ENCODE results near the gene GDPD3. TPM values are rescaled to one million over a fixed set of nuclear protein-coding genes. Genes with fewer than 3 reads are reported as not detected.
A peak's percentile ranks its signal among the peaks of the same experiment; 100 is the strongest.

The GDPD3 gene
- total and polyA plus RNA-seq, 2 of the 13 experiments (the other 11 are each of a cell fraction or from before 2014, with no cell fraction given) = 18.7 to 20.6 TPM

- TF ChIP-seq, protein P1, sequence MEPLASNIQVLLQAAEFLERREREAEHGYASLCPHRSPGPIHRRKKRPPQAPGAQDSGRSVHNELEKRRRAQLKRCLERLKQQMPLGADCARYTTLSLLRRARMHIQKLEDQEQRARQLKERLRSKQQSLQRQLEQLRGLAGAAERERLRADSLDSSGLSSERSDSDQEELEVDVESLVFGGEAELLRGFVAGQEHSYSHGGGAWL (CRISPR knock-in tag; IDR thresholded peaks at IDR 0.05) = no peak; the same call in 1 of the 2 replicates
These were observed 37.6 kb downstream of the GDPD3 start, which contains the start of gene PPP4C (continued) for GRCh38 chr16:30075503-30076275.

- ChIA-PET POLR2A (interaction anchor here (1.0 to 9.1 kb wide), 2 partner anchors 9 to 20 kb away, joined by 3 to 120 read pairs; partner anchors contain the start of gene TBX6), CTCF (ENCODE audit: low intra/inter-chr PET ratio, low total read pairs) (no interaction called here)
- intact Hi-C loops (cut with micrococcal nuclease; ENCODE audit: unreplicated experiment) = no loop called here
- DNase-seq (ENCODE audit: low spot score) (no peak), FAIRE-seq (no peak), ATAC-seq (no peak)
- Histone ChIP-seq H4K20me1 (ENCODE audit: insufficient read depth, low read length) (peaks cover 71% of the 10 kb centered on the region), H3K9ac (ENCODE audit: insufficient read depth, low read depth, low read length) (no peak overlapping the region), H3K4me2 (ENCODE audit: low read depth, low read length) (no peak overlapping the region), H3K27ac (ENCODE audit: extremely low read length, insufficient read depth, low read length) (no peak overlapping the region), H3K4me3 (replicated peaks in 1 of 3; ENCODE audit: insufficient read depth in 1 of 3, low read depth in 2 of 3, low read length in 3 of 3) (no peak overlapping the region), H3K36me3 (replicated peaks in 1 of 2; ENCODE audit: control insufficient read depth in 1 of 2, insufficient read depth in 2 of 2, low read length in 2 of 2) (peaks cover 35 to 57% of the 10 kb centered on the region in 2 experiments), H3K27me3 (ENCODE audit: control insufficient read depth in 1 of 2, insufficient read depth in 2 of 2, low read length in 2 of 2) (peaks cover 0 to 2% of the 10 kb centered on the region in 2 experiments; a peak in 1 of 5 replicates), H3K4me1 (ENCODE audit: insufficient read depth, low read length) (peaks cover 64% of the 10 kb centered on the region), H3K9me3 (ENCODE audit: low read length) (no peaks in the 10 kb centered on the region), H3K79me2 (ENCODE audit: insufficient read depth, low read length) (peaks cover 40% of the 10 kb centered on the region), H2AFZ (ENCODE audit: low read length) (no peak overlapping the region)
- in situ Hi-C loops (cut with HindIII; ENCODE audit: extremely low pct_ligation_motif_present, low pct_unique_long_range_greater_than_20kb) = no loop called here
- BruUV-seq (replicated peaks) = no TSS peak
- TF ChIP-seq ZNF629 (CRISPR knock-in tag; conservative IDR thresholded peaks at IDR 0.05) (no peak), ZNF580 (CRISPR knock-in tag; IDR thresholded peaks at IDR 0.05; ENCODE audit: borderline replicate concordance, low read depth) (0 out of 2 replicates have a peak, but pooled peaks have one; percentile 4), POLR2G (IDR thresholded peaks at IDR 0.05; ENCODE audit: low read depth, low read length) (peak; percentile 62), MAZ (IDR thresholded peaks at IDR 0.05; ENCODE audit: borderline replicate concordance, low read depth, low read length) (no peak), MAZ (CRISPR knock-in tag; IDR thresholded peaks at IDR 0.05; ENCODE audit: low read depth) (no peak), E2F1 (CRISPR knock-in tag; IDR thresholded peaks at IDR 0.05) (no peak), POGZ (CRISPR knock-in tag; IDR thresholded peaks at IDR 0.05) (no peak), HNF4G (IDR thresholded peaks at IDR 0.05; ENCODE audit: borderline replicate concordance, low read depth, low read length) (no peak), HNF4G (CRISPR knock-in tag; IDR thresholded peaks at IDR 0.05; ENCODE audit: borderline replicate concordance, low read depth) (no peak), POLR2AphosphoS5 (IDR thresholded peaks at IDR 0.05; ENCODE audit: low read depth, low read length) (0 out of 2 replicates have a peak, but pooled peaks have one; percentile 39), ZSCAN31 (CRISPR knock-in tag; IDR thresholded peaks at IDR 0.05; ENCODE audit: low read depth) (no peak), ATAD3A (CRISPR knock-in tag; IDR thresholded peaks at IDR 0.05) (no peak)
These were observed 42.8 kb downstream of the GDPD3 start for GRCh38 chr16:30070490-30070889.

All from HepG2 (cell line).